B cell (primary cell): ENCODE results near the gene MAML3. TPM values are rescaled to one million over a fixed set of nuclear protein-coding genes. Genes with fewer than 3 reads are reported as not detected.

Experiments used
- ATAC-seq: fragments of 200-7000 bp; cut with Tn5 transposase; one replicate; pipeline ENCODE4 v1.10.0; 2021; ENCODE audit warnings: low read depth, mild to moderate bottlenecking, moderate number of reproducible peaks, moderate library complexity
- CTCF ChIA-PET: fragments of 350-600 bp; sonication (Branson Sonifier 250); formaldehyde crosslinking; loops from one replicate; lab custom pipeline; 2021; ENCODE audit warnings: antibody characterized with exemption, inconsistent platforms; lab: Charles Lee
- POLR2A ChIA-PET: fragments of 350-600 bp; sonication (Branson Sonifier 250); formaldehyde crosslinking; loops from one replicate; lab custom pipeline; 2021; ENCODE audit warnings: antibody characterized with exemption; lab: Charles Lee
- DNase-seq: peaks from one replicate; pipeline ENCODE4 v3.0.0; 2013
- H2AFZ ChIP-seq: 2 replicates; pipeline ENCODE4 v1.6.1; 2012; ENCODE audit warnings: mild to moderate bottlenecking, low read depth, low read length; ENCODE audit not compliant: insufficient read depth, poor library complexity, severe bottlenecking
- H3K27ac ChIP-seq, 2 donors: 1 replicate in 1 of 2; 2 replicates in 1 of 2; pipeline ENCODE4 v1.5.1; 2012 to 2013; ENCODE audit warnings: low read length in 2 of 2, mild to moderate bottlenecking in 2 of 2, moderate library complexity in 1 of 2
- H3K27me3 ChIP-seq, 4 experiments: fragments of 200-600 bp in 1 of 4; sonication (generic) in 1 of 4; replicated peaks in 1 of 4; 1 replicate in 2 of 4; 2 replicates in 2 of 4; pipeline versions ENCODE4 v1.6.1 to v1.7.0; 2013 to 2016; ENCODE audit warnings: low read length in 3 of 4, mild to moderate bottlenecking in 2 of 4, mixed read lengths in 1 of 4, moderate library complexity in 1 of 4; ENCODE audit not compliant: insufficient read depth in 4 of 4, control insufficient read depth in 3 of 4; ENCODE audit errors: control extremely low read depth in 1 of 4
- H3K36me3 ChIP-seq, 2 experiments: replicated peaks in 1 of 2; 1 replicate in 1 of 2; 2 replicates in 1 of 2; pipeline versions ENCODE4 v1.6.1 to v1.7.1; 2013; ENCODE audit warnings: low read length in 1 of 2; ENCODE audit not compliant: insufficient read depth in 2 of 2, control insufficient read depth in 1 of 2; ENCODE audit errors: control extremely low read depth in 1 of 2, extremely low read depth in 1 of 2
- H3K4me1 ChIP-seq, 2 donors: fragments of 200-600 bp in 1 of 2; sonication (generic) in 1 of 2; 1 replicate in 1 of 2; 2 replicates in 1 of 2; pipeline versions ENCODE4 v1.5.1 to v1.6.1; 2013 to 2017; ENCODE audit warnings: low read length in 2 of 2; ENCODE audit not compliant: control insufficient read depth in 2 of 2, insufficient read depth in 2 of 2
- H3K4me2 ChIP-seq: replicated peaks from 2 replicates; pipeline ENCODE3; 2012; ENCODE audit warnings: mild to moderate bottlenecking, low read depth, low read length; ENCODE audit not compliant: poor library complexity, severe bottlenecking
- H3K4me3 ChIP-seq, 5 experiments: fragments of 200-600 bp in 1 of 5; sonication (generic) in 1 of 5; 1 replicate in 3 of 5; 2 replicates in 2 of 5; pipeline versions ENCODE4 v1.5.1 to v1.7.0; 2011 to 2016; ENCODE audit warnings: low read length in 4 of 5, mild to moderate bottlenecking in 4 of 5, low read depth in 2 of 5, control low read depth in 1 of 5, moderate library complexity in 1 of 5; ENCODE audit not compliant: insufficient read depth in 1 of 5; ENCODE audit errors: control extremely low read depth in 1 of 5, extremely low read depth in 1 of 5
- H3K79me2 ChIP-seq: fragments of 200-600 bp; sonication (generic); one replicate; pipeline ENCODE4 v1.6.0; 2016; ENCODE audit warnings: low read length; ENCODE audit not compliant: control insufficient read depth, insufficient read depth
- H3K9ac ChIP-seq: fragments of 200-600 bp; sonication (generic); 2 replicates; pipeline ENCODE4 v1.6.1; 2017; ENCODE audit warnings: mild to moderate bottlenecking, low read length, moderate library complexity
- H3K9me3 ChIP-seq, 3 donors: one replicate each; pipeline versions ENCODE4 v1.6.1 to v1.7.1; 2013; ENCODE audit warnings: low read length in 2 of 3; ENCODE audit not compliant: control insufficient read depth in 2 of 3, insufficient read depth in 1 of 3; ENCODE audit errors: control extremely low read depth in 1 of 3
- H4K20me1 ChIP-seq: 2 replicates; pipeline ENCODE4 v1.6.0; 2012; ENCODE audit warnings: mild to moderate bottlenecking, low read length; ENCODE audit not compliant: insufficient read depth, control insufficient read depth, poor library complexity, severe bottlenecking
- H3K27ac Mint-ChIP-seq: one replicate; pipeline ENCODE4 v1.8.0; 2021; ENCODE audit warnings: mixed read lengths
- H3K27me3 Mint-ChIP-seq: one replicate; pipeline ENCODE4 v1.8.0; 2021; ENCODE audit warnings: mixed read lengths
- H3K4me1 Mint-ChIP-seq: one replicate; pipeline ENCODE4 v1.8.0; 2021; ENCODE audit warnings: mixed read lengths
- H3K4me3 Mint-ChIP-seq: one replicate; pipeline ENCODE4 v1.8.0; 2021; ENCODE audit warnings: mixed read lengths
- H3K9me3 Mint-ChIP-seq: one replicate; pipeline ENCODE4 v1.8.0; 2022; ENCODE audit warnings: mixed read lengths; ENCODE audit not compliant: insufficient read depth
- EZH2 ChIP-seq: IDR thresholded peaks from 2 replicates; pipeline ENCODE4 v1.6.1; 2012; ENCODE audit warnings: borderline replicate concordance, low read depth, mild to moderate bottlenecking, moderate library complexity, low read length; ENCODE audit not compliant: insufficient read depth, poor library complexity, severe bottlenecking
- WGBS: methylation state at CpG from one replicate; pipeline ENCODE4 v1.1.5; 2013; ENCODE audit warnings: missing lambda C conversion rate; ENCODE audit not compliant: insufficient coverage; 5-methylcytosine and 5-hydroxymethylcytosine counted together
- intact Hi-C: fragments of 100-400 bp; cut with micrococcal nuclease; formaldehyde crosslinking; loops from one replicate; pipeline ENCODE4 v1.10.0; 2022
- polyA plus RNA-seq: library from polyadenylated mRNA; depleted of rRNA; stranded (reverse); fragments of >200 nt; gene quantifications from 2 replicates; pipeline ENCODE4 v1.2.3, GENCODE V29; 2012
- total RNA-seq, 2 donors: library from RNA; stranded (reverse); fragments of 120-200 nt in 1 of 2; gene quantifications; 1 replicate in 1 of 2; 2 replicates in 1 of 2; pipeline versions ENCODE4 v1.2.3 to v1.2.4, GENCODE V29; 2013 to 2022
- TF ChIP-seq, protein P1 (sequence below): fragments of 200-600 bp; IDR thresholded peaks from one replicate; pipeline ENCODE4 v1.8.0; 2022; ENCODE audit warnings: antibody characterized with exemption, mild to moderate bottlenecking

The MAML3 gene
- total and polyA plus RNA-seq, 2 donors (not counting 1 experiment from before 2014, with no cell fraction given), result 0.94 to 5.3 TPM

DNA sequence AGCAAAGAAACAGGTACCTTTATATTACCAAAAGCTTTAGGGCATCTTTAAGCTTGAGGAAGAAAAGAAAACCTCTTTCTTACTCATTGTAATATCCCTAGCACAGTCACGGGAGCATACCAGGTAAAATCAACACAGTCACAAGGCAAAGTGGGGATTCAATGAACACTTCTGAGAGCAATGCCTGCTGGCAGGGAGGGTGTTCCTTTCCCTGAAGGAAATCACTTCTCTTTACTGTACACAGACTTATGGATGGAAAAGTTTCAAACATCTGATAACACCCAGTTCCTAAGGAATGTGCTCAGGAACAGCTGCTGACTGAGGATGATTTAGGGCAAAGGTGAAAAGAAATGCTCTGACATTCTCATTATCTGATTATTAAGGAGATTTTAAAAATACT, 94.8 kb downstream of the MAML3 start:
- TF ChIP-seq EZH2, result no peak
- peaks cover 9 to 18% of the 10 kb centered on the region in 2 donors for H3K4me1 ChIP-seq
- Mint-ChIP-seq H3K27ac (no peak overlapping the region), H3K9me3 (no peaks in the 10 kb centered on the region), H3K4me3 (no peak overlapping the region), H3K27me3 (peaks cover 20% of the 10 kb centered on the region), H3K4me1 (peaks cover 19% of the 10 kb centered on the region)
- no peaks in the 10 kb centered on the region for H4K20me1 ChIP-seq
- H3K4me3 ChIP-seq, result no peak overlapping the region
- H3K79me2 ChIP-seq, result no peaks in the 10 kb centered on the region
- H2AFZ ChIP-seq, result no peak overlapping the region
- H3K4me2 ChIP-seq, result no peak overlapping the region
- H3K9ac ChIP-seq, result no peak overlapping the region
- intact Hi-C loops, result no loop called here
- ChIA-PET POLR2A (no interaction called here), CTCF (interaction anchor here (1.4 kb wide), 1 partner anchor 11 kb away, joined by 3 read pairs; no protein-coding TSS in a partner anchor)
- H3K27me3 ChIP-seq, result no peaks in the 10 kb centered on the region
- WGBS, result no CpG with 5 or more reads among the region's 1 CpG
- H3K9me3 ChIP-seq, result no peaks in the 10 kb centered on the region
- H3K36me3 ChIP-seq, result no peaks in the 10 kb centered on the region
- DNase-seq (no peak), ATAC-seq (no peak)
- no peak overlapping the region for H3K27ac ChIP-seq

DNA sequence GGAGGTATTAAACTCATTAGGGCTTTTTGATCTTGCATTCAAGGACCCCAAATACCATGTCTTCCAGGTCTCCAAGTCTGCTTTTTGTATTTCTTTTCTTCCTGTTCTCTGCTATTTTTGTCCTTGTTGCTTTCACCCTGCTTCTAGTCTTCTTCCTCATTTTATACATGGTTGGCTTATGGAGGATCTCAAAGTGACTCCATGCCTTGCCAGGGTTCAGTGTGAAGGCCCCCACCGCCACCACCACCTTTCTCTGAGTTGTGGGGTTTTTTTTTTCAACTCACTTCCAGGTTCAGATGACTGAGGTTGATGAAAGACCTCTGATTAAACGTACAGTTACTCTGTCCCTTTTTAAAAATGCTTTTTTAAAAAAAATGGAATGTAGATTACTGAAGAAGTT, 96.3 kb downstream of the MAML3 start:
- Mint-ChIP-seq H3K27ac (no peak overlapping the region), H3K4me1 (peaks cover 30% of the 10 kb centered on the region), H3K9me3 (no peaks in the 10 kb centered on the region), H3K4me3 (peak overlapping the region; percentile 2), H3K27me3 (peaks cover 24% of the 10 kb centered on the region)
- DNase-seq (peak; percentile 52), ATAC-seq (peak; percentile 21)
- intact Hi-C loops, result no loop called here
- POLR2A ChIA-PET, result no interaction called here
- no peaks in the 10 kb centered on the region for H3K9me3 ChIP-seq
- no peak overlapping the region for H3K27ac ChIP-seq
- H3K36me3 ChIP-seq, result no peaks in the 10 kb centered on the region
- CTCF ChIA-PET, result no interaction called here
- TF ChIP-seq EZH2, result no peak
- TF ChIP-seq, protein P1, sequence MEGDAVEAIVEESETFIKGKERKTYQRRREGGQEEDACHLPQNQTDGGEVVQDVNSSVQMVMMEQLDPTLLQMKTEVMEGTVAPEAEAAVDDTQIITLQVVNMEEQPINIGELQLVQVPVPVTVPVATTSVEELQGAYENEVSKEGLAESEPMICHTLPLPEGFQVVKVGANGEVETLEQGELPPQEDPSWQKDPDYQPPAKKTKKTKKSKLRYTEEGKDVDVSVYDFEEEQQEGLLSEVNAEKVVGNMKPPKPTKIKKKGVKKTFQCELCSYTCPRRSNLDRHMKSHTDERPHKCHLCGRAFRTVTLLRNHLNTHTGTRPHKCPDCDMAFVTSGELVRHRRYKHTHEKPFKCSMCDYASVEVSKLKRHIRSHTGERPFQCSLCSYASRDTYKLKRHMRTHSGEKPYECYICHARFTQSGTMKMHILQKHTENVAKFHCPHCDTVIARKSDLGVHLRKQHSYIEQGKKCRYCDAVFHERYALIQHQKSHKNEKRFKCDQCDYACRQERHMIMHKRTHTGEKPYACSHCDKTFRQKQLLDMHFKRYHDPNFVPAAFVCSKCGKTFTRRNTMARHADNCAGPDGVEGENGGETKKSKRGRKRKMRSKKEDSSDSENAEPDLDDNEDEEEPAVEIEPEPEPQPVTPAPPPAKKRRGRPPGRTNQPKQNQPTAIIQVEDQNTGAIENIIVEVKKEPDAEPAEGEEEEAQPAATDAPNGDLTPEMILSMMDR, result no peak
- no peak overlapping the region for H3K4me3 ChIP-seq
- no CpG with 5 or more reads among the region's 2 CpGs for WGBS
- no peak overlapping the region for H2AFZ ChIP-seq
- peak overlapping the region; percentile 39 for H3K4me2 ChIP-seq
- H4K20me1 ChIP-seq, result no peaks in the 10 kb centered on the region
- no peak overlapping the region for H3K9ac ChIP-seq
- no peaks in the 10 kb centered on the region for H3K27me3 ChIP-seq
- peaks cover 19 to 27% of the 10 kb centered on the region in 2 donors for H3K4me1 ChIP-seq
- H3K79me2 ChIP-seq, result no peaks in the 10 kb centered on the region
